Smooth muscle cell (in vitro differentiated cells): Measurements from ENCODE around the gene CAMSAP1. TPM values are rescaled to one million over a fixed set of nuclear protein-coding genes. Genes with fewer than 3 reads are reported as not detected.
A peak's percentile ranks its signal among the peaks of the same experiment; 100 is the strongest.
"Not testable (repeated sequence)": the region's sequence is repeated elsewhere in the genome, so short reads cannot be mapped to it uniquely, and the experiment has no call there.

Experiments used
- DNase-seq: peaks from one replicate; lab custom pipeline; 2025; ENCODE audit not compliant: unreplicated experiment; lab: John Stamatoyannopoulos, UW
- H2AFZ ChIP-seq: fragments of 200-600 bp; sonication (generic); 2 replicates; pipeline ENCODE4 v1.6.0; 2016; ENCODE audit warnings: antibody characterized with exemption, low read depth, mild to moderate bottlenecking
- H3F3A ChIP-seq: fragments of 200-600 bp; sonication (generic); 2 replicates; pipeline ENCODE4 v1.6.0; 2017; ENCODE audit warnings: antibody characterized with exemption, low read depth
- H3K27ac ChIP-seq: fragments of 200-600 bp; sonication (generic); 2 replicates; pipeline ENCODE4 v1.5.1; 2016; ENCODE audit warnings: low read depth, mild to moderate bottlenecking
- H3K27me3 ChIP-seq: fragments of 200-600 bp; sonication (generic); 2 replicates; pipeline ENCODE4 v1.6.1; 2016; ENCODE audit warnings: low read depth, mild to moderate bottlenecking
- H3K36me3 ChIP-seq: fragments of 200-600 bp; sonication (generic); 2 replicates; pipeline ENCODE4 v1.5.1; 2016; ENCODE audit warnings: low read depth
- H3K4me1 ChIP-seq: fragments of 200-600 bp; sonication (generic); 2 replicates; pipeline ENCODE4 v1.5.1; 2016; ENCODE audit warnings: low read depth
- H3K4me2 ChIP-seq: fragments of 200-600 bp; sonication (generic); 2 replicates; pipeline ENCODE4 v1.6.0; 2016; ENCODE audit warnings: mild to moderate bottlenecking
- H3K4me3 ChIP-seq: fragments of 200-600 bp; sonication (generic); 2 replicates; pipeline ENCODE4 v1.5.1; 2016; ENCODE audit warnings: mild to moderate bottlenecking
- H3K79me2 ChIP-seq: fragments of 200-600 bp; sonication (generic); 2 replicates; pipeline ENCODE4 v1.6.0; 2016; ENCODE audit warnings: low read depth, mild to moderate bottlenecking
- H3K9ac ChIP-seq: fragments of 200-600 bp; sonication (generic); 2 replicates; pipeline ENCODE4 v1.6.0; 2016; ENCODE audit warnings: low read depth
- H3K9me3 ChIP-seq: fragments of 200-600 bp; sonication (generic); replicated peaks from 2 replicates; pipeline ENCODE4 v1.5.1; 2016; ENCODE audit warnings: low read depth
- H4K20me1 ChIP-seq: fragments of 200-600 bp; sonication (generic); 2 replicates; pipeline ENCODE4 v1.6.0; 2016; ENCODE audit warnings: low read depth
- WGBS: methylation state at CpG from one replicate; pipeline ENCODE4 v1.1.7; 2016; ENCODE audit warnings: low lambda C conversion rate; 5-methylcytosine and 5-hydroxymethylcytosine counted together
- polyA plus RNA-seq: library from polyadenylated mRNA; unstranded; fragments of >200 nt; fragmentation: Nextera tagmentation; extraction: Ambion mirVana; gene quantifications from 2 replicates; pipeline ENCODE4 v1.2.1, GENCODE V29; 2016
- total RNA-seq: library from RNA; depleted of rRNA; stranded (reverse); fragments of >200 nt; gene quantifications from 2 replicates; pipeline ENCODE4 v1.2.3, GENCODE V29; 2014
- TF ChIP-seq, protein P1 (sequence below): fragments of 200-600 bp; sonication (generic); IDR thresholded peaks from 2 replicates; pipeline ENCODE4 v1.5.1; 2017; ENCODE audit warnings: borderline replicate concordance, mild to moderate bottlenecking, antibody characterized with exemption; ENCODE audit not compliant: insufficient read depth, poor library complexity, severe bottlenecking

Gene CAMSAP1
- total and polyA plus RNA-seq, 2 experiments from 2014 or later = 5.4 to 17.8 TPM

DNA sequence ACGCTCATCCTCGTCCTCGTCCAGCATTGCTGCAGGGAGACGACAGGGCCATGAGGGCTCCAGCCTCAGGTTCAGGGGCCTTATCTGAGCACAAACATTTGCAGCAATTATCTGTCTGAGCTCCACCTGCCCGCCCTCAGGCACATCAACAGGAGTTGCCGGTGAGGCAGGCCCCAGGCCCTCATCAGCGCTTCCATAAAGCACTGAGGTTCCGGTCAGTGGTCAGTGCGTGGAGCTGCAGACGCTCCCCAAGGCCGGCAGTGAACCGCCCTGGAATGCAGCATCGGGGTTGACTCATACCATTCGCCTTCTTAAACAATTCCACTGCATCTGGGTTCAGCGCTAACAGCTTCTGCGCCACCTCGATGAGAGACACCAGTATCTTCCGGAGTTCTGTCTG, 38.6 kb upstream of the CAMSAP1 start:
- no peak overlapping the region for H3K4me3 ChIP-seq
- no peaks in the 10 kb centered on the region for H3K4me1 ChIP-seq
- 76% methylated on average over 18 of the region's 18 CpGs for WGBS
- no peak for DNase-seq
- H3K79me2 ChIP-seq = no peaks in the 10 kb centered on the region
- no peaks in the 10 kb centered on the region for H3K9me3 ChIP-seq
- no peaks in the 10 kb centered on the region for H3K36me3 ChIP-seq
- TF ChIP-seq, protein P1, sequence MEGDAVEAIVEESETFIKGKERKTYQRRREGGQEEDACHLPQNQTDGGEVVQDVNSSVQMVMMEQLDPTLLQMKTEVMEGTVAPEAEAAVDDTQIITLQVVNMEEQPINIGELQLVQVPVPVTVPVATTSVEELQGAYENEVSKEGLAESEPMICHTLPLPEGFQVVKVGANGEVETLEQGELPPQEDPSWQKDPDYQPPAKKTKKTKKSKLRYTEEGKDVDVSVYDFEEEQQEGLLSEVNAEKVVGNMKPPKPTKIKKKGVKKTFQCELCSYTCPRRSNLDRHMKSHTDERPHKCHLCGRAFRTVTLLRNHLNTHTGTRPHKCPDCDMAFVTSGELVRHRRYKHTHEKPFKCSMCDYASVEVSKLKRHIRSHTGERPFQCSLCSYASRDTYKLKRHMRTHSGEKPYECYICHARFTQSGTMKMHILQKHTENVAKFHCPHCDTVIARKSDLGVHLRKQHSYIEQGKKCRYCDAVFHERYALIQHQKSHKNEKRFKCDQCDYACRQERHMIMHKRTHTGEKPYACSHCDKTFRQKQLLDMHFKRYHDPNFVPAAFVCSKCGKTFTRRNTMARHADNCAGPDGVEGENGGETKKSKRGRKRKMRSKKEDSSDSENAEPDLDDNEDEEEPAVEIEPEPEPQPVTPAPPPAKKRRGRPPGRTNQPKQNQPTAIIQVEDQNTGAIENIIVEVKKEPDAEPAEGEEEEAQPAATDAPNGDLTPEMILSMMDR = no peak
- H3K27ac ChIP-seq = peak overlapping the region; percentile 35
- H2AFZ ChIP-seq = no peak overlapping the region
- H3F3A ChIP-seq = no peaks in the 10 kb centered on the region
- H3K4me2 ChIP-seq = no peak overlapping the region
- H3K9ac ChIP-seq = no peak overlapping the region
- H4K20me1 ChIP-seq = peaks cover 16% of the 10 kb centered on the region
- no peaks in the 10 kb centered on the region for H3K27me3 ChIP-seq

DNA sequence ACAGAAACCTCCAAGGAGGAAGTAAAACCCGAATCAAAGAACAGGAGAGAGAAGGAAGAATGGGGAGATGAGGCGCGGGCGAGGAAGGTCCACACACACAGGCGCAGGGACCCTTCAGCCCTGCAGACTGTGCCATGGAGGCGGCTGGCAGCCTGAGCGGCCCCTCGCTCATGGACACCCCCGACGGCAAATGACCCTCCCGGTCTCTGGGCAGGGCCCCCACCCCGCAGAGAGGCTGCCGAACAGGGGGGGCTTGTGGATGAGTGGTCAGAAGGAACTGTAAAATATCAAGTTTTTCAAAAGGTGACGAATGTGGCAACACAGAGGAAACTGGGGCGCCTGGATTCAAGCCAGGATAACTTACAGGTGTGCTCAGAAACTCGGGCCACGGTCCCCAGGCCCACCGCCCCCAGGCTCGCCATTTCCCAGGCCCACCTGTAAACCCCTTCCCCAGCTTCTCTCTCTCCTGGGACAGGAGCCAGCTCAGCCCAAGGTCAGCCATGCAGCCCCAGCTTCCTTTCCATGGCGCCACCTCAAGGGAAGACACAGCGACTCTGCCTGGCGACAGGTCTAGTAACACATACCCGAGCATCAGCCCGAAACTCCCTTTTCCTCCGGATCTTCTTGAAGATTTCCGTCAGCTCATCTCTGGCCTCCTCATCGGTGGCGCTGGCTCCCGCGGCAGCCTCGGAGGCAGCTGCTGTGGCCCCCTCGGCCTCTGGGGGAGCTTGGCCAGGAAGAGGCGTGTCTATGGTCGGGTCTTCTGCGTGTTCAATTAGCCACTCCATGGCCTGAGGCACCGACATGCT, 37.3 kb upstream of the CAMSAP1 start:
- peaks cover 21% of the 10 kb centered on the region for H4K20me1 ChIP-seq
- H3K4me2 ChIP-seq = no peak overlapping the region
- H3K36me3 ChIP-seq = no peaks in the 10 kb centered on the region
- no peak overlapping the region for H2AFZ ChIP-seq
- no peak for DNase-seq
- H3K9me3 ChIP-seq = no peaks in the 10 kb centered on the region
- no peak overlapping the region for H3K27ac ChIP-seq
- no peaks in the 10 kb centered on the region for H3K4me1 ChIP-seq
- no peaks in the 10 kb centered on the region for H3K27me3 ChIP-seq
- WGBS = 94% methylated on average over 36 of the region's 36 CpGs
- H3K9ac ChIP-seq = no peak overlapping the region
- no peak overlapping the region for H3K4me3 ChIP-seq
- no peaks in the 10 kb centered on the region for H3K79me2 ChIP-seq
- no peaks in the 10 kb centered on the region for H3F3A ChIP-seq
- TF ChIP-seq, protein P1 = no peak

DNA sequence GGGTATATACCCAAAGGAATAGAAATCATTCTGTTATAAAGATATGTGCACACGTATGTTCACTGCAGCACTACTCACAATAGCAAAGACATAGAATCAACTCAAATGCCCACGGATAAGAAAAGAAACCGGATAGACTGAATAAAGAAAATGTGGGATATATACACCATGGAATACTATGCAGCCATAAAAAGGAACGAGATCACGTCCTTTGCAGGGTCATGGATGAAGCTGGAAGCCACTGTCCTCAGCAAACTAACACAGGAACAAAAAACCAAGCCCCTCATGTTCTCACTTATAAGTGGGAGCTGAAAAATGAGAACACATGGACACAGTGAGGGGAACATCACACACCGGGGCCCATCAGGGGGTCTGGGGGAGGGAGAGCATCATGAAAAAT, 36.3 kb upstream of the CAMSAP1 start:
- H3K27me3 ChIP-seq, H2AFZ ChIP-seq, H3K4me2 ChIP-seq, H3F3A ChIP-seq, DNase-seq, H3K4me1 ChIP-seq, H3K4me3 ChIP-seq, H3K36me3 ChIP-seq, H3K9me3 ChIP-seq, H3K79me2 ChIP-seq, H3K27ac ChIP-seq, H3K9ac ChIP-seq: not testable (repeated sequence)
- H4K20me1 ChIP-seq = peaks cover 23% of the 10 kb centered on the region
- 97% methylated on average over 6 of the region's 6 CpGs for WGBS

- H3K27ac ChIP-seq = no peak overlapping the region
- H3K9me3 ChIP-seq = no peaks in the 10 kb centered on the region
- H3K36me3 ChIP-seq = peaks cover 9% of the 10 kb centered on the region
- no peaks in the 10 kb centered on the region for H3F3A ChIP-seq
- no peaks in the 10 kb centered on the region for H3K79me2 ChIP-seq
- no peak for DNase-seq
- WGBS = 98% methylated on average over 10 of the region's 13 CpGs
- no peak overlapping the region for H3K4me2 ChIP-seq
- no peak overlapping the region for H3K9ac ChIP-seq
- H3K4me3 ChIP-seq = no peak overlapping the region
- no peaks in the 10 kb centered on the region for H3K27me3 ChIP-seq
- TF ChIP-seq, protein P1 = no peak
- H3K4me1 ChIP-seq = no peaks in the 10 kb centered on the region
- no peak overlapping the region for H2AFZ ChIP-seq
- H4K20me1 ChIP-seq = peaks cover 23% of the 10 kb centered on the region
These were observed 34.1 kb upstream of the CAMSAP1 start for GRCh38 chr9:135941288-135941995.
